K562 (cell line): ENCODE results near the gene FAM120AOS. TPM values are rescaled to one million over a fixed set of nuclear protein-coding genes. Genes with fewer than 3 reads are reported as not detected.

ENCODE experiments used
- ATAC-seq: fragments of 200-7000 bp; cut with Tn5 transposase; 3 replicates; pipeline ENCODE4 v1.9.1; 2020; ENCODE audit warnings: moderate library complexity
- BruUV-seq: library from RNA; stranded (reverse); fragments of 400-500 nt; replicated peaks from 2 replicates; lab custom pipeline; 2021; lab: Mats Ljungman, UMichigan
- CTCF ChIA-PET: fragments of 300-600 bp; formaldehyde crosslinking; extraction: SDS; loops from one replicate; lab custom pipeline; 2021; ENCODE audit warnings: low intra/inter-chr PET ratio; lab: Yijun Ruan, JAX
- POLR2A ChIA-PET: fragments of 300-600, 350-650 bp; sonication (Branson Sonifier 250); formaldehyde crosslinking; extraction: SDS; loops from one replicate; lab custom pipeline; 2021; ENCODE audit warnings: antibody characterized with exemption, inconsistent platforms; lab: Yijun Ruan, JAX
- DNase-seq, 4 experiments: peaks; one replicate each; pipeline versions ENCODE4 v3.0.0 to v3.0.0-alpha.2; 2011 to 2018; ENCODE audit warnings: low spot score in 3 of 4, mixed read lengths in 3 of 4; ENCODE audit errors: extremely low read depth in 1 of 4
- FAIRE-seq: peaks from 2 replicates; lab custom pipeline; 2011; peaks lifted over from hg19 to GRCh38; lab: Jason Lieb, UNC
- H2AFZ ChIP-seq: 2 replicates; pipeline ENCODE4 v1.6.0; 2011; ENCODE audit warnings: low read depth, low read length, control low read depth, inconsistent platforms
- H3K27ac ChIP-seq: fragments of 200-600 bp; 3 replicates; pipeline ENCODE4 v1.8.0; 2011; ENCODE audit warnings: low read depth, mild to moderate bottlenecking, control low read depth, inconsistent platforms, low read length, moderate library complexity, mixed read lengths; ENCODE audit errors: extremely low read depth
- H3K27me3 ChIP-seq, 2 experiments: fragments of 300-600 bp in 1 of 2; 2 replicates in 1 of 2; 3 replicates in 1 of 2; pipeline versions ENCODE4 v1.6.0 to v1.8.0; 2011; ENCODE audit warnings: inconsistent platforms in 2 of 2, low read length in 2 of 2, mild to moderate bottlenecking in 1 of 2, mixed read lengths in 1 of 2, moderate library complexity in 1 of 2; ENCODE audit not compliant: control insufficient read depth in 2 of 2, insufficient read depth in 2 of 2
- H3K36me3 ChIP-seq: fragments of 300-600 bp; 3 replicates; pipeline ENCODE4 v1.8.0; 2011; ENCODE audit warnings: mild to moderate bottlenecking, low read length, inconsistent platforms; ENCODE audit not compliant: control insufficient read depth, insufficient read depth
- H3K4me1 ChIP-seq, 2 experiments: fragments of 200-600 bp in 1 of 2; replicated peaks in 1 of 2; 2 replicates in 1 of 2; 3 replicates in 1 of 2; pipeline versions ENCODE4 v1.5.1 to v1.8.0; 2011; ENCODE audit warnings: inconsistent platforms in 2 of 2, low read length in 2 of 2, mild to moderate bottlenecking in 1 of 2, mixed read lengths in 1 of 2, moderate library complexity in 1 of 2; ENCODE audit not compliant: control insufficient read depth in 2 of 2, insufficient read depth in 2 of 2
- H3K4me2 ChIP-seq: 2 replicates; pipeline ENCODE4 v1.6.1; 2011; ENCODE audit warnings: low read length, control low read depth, inconsistent platforms, mixed read lengths; ENCODE audit not compliant: insufficient read depth
- H3K4me3 ChIP-seq: fragments of 200-600 bp; sonication (generic), shearing (Covaris generic); 2 replicates; pipeline ENCODE4 v1.5.1; 2016; ENCODE audit warnings: control low read depth, inconsistent platforms
- H3K79me2 ChIP-seq: fragments of 200-600 bp; 3 replicates; pipeline ENCODE4 v1.8.0; 2011; ENCODE audit warnings: low read length, inconsistent platforms; ENCODE audit not compliant: control insufficient read depth, insufficient read depth
- H3K9ac ChIP-seq, 2 experiments: 2 replicates each; pipeline versions ENCODE4 v1.6.0 to v1.6.1; 2011; ENCODE audit warnings: low read depth in 2 of 2, low read length in 2 of 2, control low read depth in 1 of 2, inconsistent platforms in 1 of 2, mild to moderate bottlenecking in 1 of 2, mixed read lengths in 1 of 2; ENCODE audit not compliant: insufficient read depth in 1 of 2
- H3K9me1 ChIP-seq: one replicate; pipeline ENCODE4 v1.6.0; 2011; ENCODE audit warnings: inconsistent platforms, mild to moderate bottlenecking, low read length, moderate library complexity; ENCODE audit not compliant: control insufficient read depth, insufficient read depth
- H3K9me3 ChIP-seq: replicated peaks from 2 replicates; pipeline ENCODE4 v1.5.1; 2011; ENCODE audit warnings: low read depth, low read length, inconsistent platforms; ENCODE audit not compliant: control insufficient read depth, insufficient read depth
- H4K20me1 ChIP-seq: replicated peaks from 2 replicates; pipeline ENCODE4 v1.6.1; 2011; ENCODE audit warnings: low read length, inconsistent platforms, mixed read lengths; ENCODE audit not compliant: control insufficient read depth, insufficient read depth
- ATF7 ChIP-seq: fragments of 450-650 bp; IDR thresholded peaks from 2 replicates; pipeline ENCODE4 v1.7.1; 2014; ENCODE audit warnings: mild to moderate bottlenecking, moderate library complexity
- C11orf30 ChIP-seq: fragments of 450-650 bp; IDR thresholded peaks from 2 replicates; pipeline ENCODE4 v1.6.1; 2016; ENCODE audit warnings: low read depth, mild to moderate bottlenecking
- CEBPB ChIP-seq: fragments of 450-650 bp; IDR thresholded peaks from 2 replicates; pipeline ENCODE4 v1.6.1; 2016; ENCODE audit warnings: missing genetic modification characterization, missing compliant biosample characterization
- FOXP1 ChIP-seq: sonication (generic); formaldehyde crosslinking; IDR thresholded peaks from 2 replicates; pipeline ENCODE4 v1.8.0; 2022; ENCODE audit warnings: mild to moderate bottlenecking, missing genetic modification reagents
- GABPA ChIP-seq: fragments of 200-800 bp; sonication (Bioruptor generic); conservative IDR thresholded peaks from 2 replicates; pipeline ENCODE4 v1.6.1; 2016; ENCODE audit warnings: low read depth, missing genetic modification characterization, missing compliant biosample characterization
- HNRNPLL ChIP-seq: fragments of 200-400 bp; formaldehyde crosslinking; IDR thresholded peaks from 2 replicates; pipeline ENCODE4 v1.6.1; 2017; ENCODE audit warnings: low read length, low read depth, mild to moderate bottlenecking; ENCODE audit not compliant: poor library complexity, severe bottlenecking
- JUNB ChIP-seq: fragments of 450-650 bp; formaldehyde crosslinking; conservative IDR thresholded peaks from 2 replicates; pipeline ENCODE4 v1.4.0; 2020; ENCODE audit warnings: mild to moderate bottlenecking
- MAFF ChIP-seq: IDR thresholded peaks from 2 replicates; pipeline ENCODE4 v1.6.1; 2012; ENCODE audit warnings: low read length, improper control_type of control experiment
- MAFG ChIP-seq: fragments of 450-650 bp; conservative IDR thresholded peaks from 2 replicates; pipeline ENCODE4 v1.6.1; 2016; ENCODE audit warnings: missing genetic modification characterization, missing compliant biosample characterization
- MAFK ChIP-seq: IDR thresholded peaks from 2 replicates; pipeline ENCODE4 v1.6.1; 2011; ENCODE audit warnings: low read length, improper control_type of control experiment
- MTF1 ChIP-seq: fragments of 250-450 bp; sonication (Bioruptor Pico); IDR thresholded peaks from 2 replicates; pipeline ENCODE4 v1.9.0; 2021; ENCODE audit warnings: moderate library complexity, mild to moderate bottlenecking, inconsistent platforms, borderline replicate concordance
- NFE2L1 ChIP-seq: fragments of 450-650 bp; IDR thresholded peaks from 2 replicates; pipeline ENCODE4 v1.6.1; 2016; ENCODE audit warnings: missing genetic modification characterization, low read depth, mild to moderate bottlenecking, missing compliant biosample characterization, moderate library complexity, borderline replicate concordance
- NR2C1 ChIP-seq, 2 experiments: fragments of 450-650 bp; IDR thresholded peaks; 2 replicates each; pipeline ENCODE4 v1.6.1; 2017; ENCODE audit warnings: mild to moderate bottlenecking in 2 of 2, antibody characterized with exemption in 1 of 2, inconsistent platforms in 1 of 2, missing compliant biosample characterization in 1 of 2, missing genetic modification characterization in 1 of 2
- SMARCB1 ChIP-seq: IDR thresholded peaks from 2 replicates; pipeline ENCODE4 v1.6.1; 2011; ENCODE audit warnings: improper control_type of control experiment, low read depth; ENCODE audit not compliant: insufficient read length
- SNRNP70 ChIP-seq: fragments of 200-400 bp; formaldehyde crosslinking; optimal IDR thresholded peaks from 2 replicates; pipeline ENCODE3; 2017; ENCODE audit warnings: low read depth, low read length
- ZFX ChIP-seq: sonication (generic); formaldehyde crosslinking; IDR thresholded peaks from 2 replicates; pipeline ENCODE4 v1.8.0; 2022; ENCODE audit warnings: mild to moderate bottlenecking, missing genetic modification reagents, moderate library complexity
- ZNF316 ChIP-seq: fragments of 450-650 bp; IDR thresholded peaks from 2 replicates; pipeline ENCODE4 v1.6.1; 2016
- ZNF695 ChIP-seq: fragments of 450-650 bp; formaldehyde crosslinking; IDR thresholded peaks from 2 replicates; pipeline ENCODE4 v1.4.0; 2020; ENCODE audit warnings: mild to moderate bottlenecking, moderate library complexity
- WGBS: fragments of 100-300 bp; shearing (Covaris generic); methylation state at CpG from one replicate; pipeline ENCODE4 v1.1.6; 2016; ENCODE audit warnings: low coverage, mixed read lengths; ENCODE audit not compliant: insufficient coverage; ENCODE audit errors: missing lambda C conversion rate; 5-methylcytosine and 5-hydroxymethylcytosine counted together
- in situ Hi-C: fragments of 300-500 bp; cut with MboI; formaldehyde crosslinking; loops from 4 replicates; pipeline ENCODE4 v1.15.0; 2018; ENCODE audit warnings: inconsistent platforms, mixed read lengths
- intact Hi-C: fragments of 100-400 bp; cut with micrococcal nuclease; formaldehyde crosslinking; loops from 2 replicates; pipeline ENCODE4 v1.14.2; 2022
- polyA plus RNA-seq, 8 experiments: library from polyadenylated mRNA; depleted of rRNA in 4 of 8; stranded (reverse) in 5 of 8; unstranded in 3 of 8; fragments of >200 nt; fragmentation: Nextera tagmentation in 2 of 8; fragmentation: Illumina TruSeq in 1 of 8; extraction: Ambion mirVana in 2 of 8; extraction: Trizol in 1 of 8; gene quantifications; 2 replicates each; pipeline versions ENCODE4 v1.2.1 to v1.2.3, GENCODE V29; 2011 to 2014; ENCODE audit warnings: inconsistent platforms in 1 of 8, missing spikeins in 1 of 8
- total RNA-seq, 7 experiments: library from RNA; depleted of rRNA in 6 of 7; stranded (reverse); fragments of >200 nt in 6 of 7; fragmentation: Illumina TruSeq in 2 of 7; extraction: Trizol in 2 of 7; gene quantifications; 2 replicates each; pipeline versions ENCODE4 v1.2.1 to v1.2.3, GENCODE V29; 2011 to 2021; ENCODE audit warnings: low replicate concordance in 1 of 7

Gene FAM120AOS
- total and polyA plus RNA-seq, 9 of the 15 experiments (the other 6 are each of a cell fraction or from before 2014, with no cell fraction given) = 18.8 to 53.4 (median 41.4) TPM

DNA sequence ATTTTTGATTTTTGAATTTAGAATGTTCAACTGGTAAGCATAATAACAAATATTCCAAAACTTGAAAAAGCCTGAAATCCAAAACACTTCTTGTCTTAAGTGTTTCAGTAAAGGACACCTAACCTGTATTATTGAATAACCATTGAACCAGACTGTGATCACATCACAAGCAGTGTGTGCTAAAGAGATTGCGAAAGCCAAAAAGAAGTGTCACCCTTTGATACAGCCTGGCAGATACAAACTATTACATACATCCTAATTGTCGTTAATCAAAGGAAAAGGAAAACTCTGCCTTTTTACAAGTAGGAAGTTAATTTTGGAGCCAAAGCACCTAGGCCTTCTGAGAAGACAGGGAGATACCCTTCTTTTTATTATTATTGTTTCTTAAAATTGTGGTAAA is 8.4 kb upstream of the FAM120AOS start:
- ChIA-PET POLR2A (no interaction called here), CTCF (no interaction called here)
- no peak overlapping the region for H3K9ac ChIP-seq
- H3K4me2 ChIP-seq = no peak overlapping the region
- FAIRE-seq (no peak), DNase-seq (no peak), ATAC-seq (no peak)
- H3K27me3 ChIP-seq = no peaks in the 10 kb centered on the region
- H3K36me3 ChIP-seq = peaks cover 40% of the 10 kb centered on the region; the same call in 2 of the 3 replicates
- 88% methylated on average over 2 of the region's 2 CpGs for WGBS
- H3K27ac ChIP-seq = no peak overlapping the region
- in situ Hi-C loops = no loop called here
- peaks cover 19% of the 10 kb centered on the region for H4K20me1 ChIP-seq
- peaks cover 100% of the 10 kb centered on the region for H3K79me2 ChIP-seq
- no peak overlapping the region for H2AFZ ChIP-seq
- intact Hi-C loops = no loop called here
- TF ChIP-seq ZFX (CRISPR knock-in tag) = no peak
- peak; percentile 75 for TF ChIP-seq CEBPB (tag)
- TF ChIP-seq NR2C1 (IDR thresholded peaks at IDR 0.05) = no peak
- no peak for TF ChIP-seq NR2C1 (tag; IDR thresholded peaks at IDR 0.05)
- H3K4me3 ChIP-seq = no peak overlapping the region
- H3K9me1 ChIP-seq = no peaks in the 10 kb centered on the region
- no TSS peak for BruUV-seq
- H3K9me3 ChIP-seq = no peaks in the 10 kb centered on the region
- H3K4me1 ChIP-seq = peaks cover 0 to 32% of the 10 kb centered on the region in 2 experiments; a peak in 4 of 5 replicates

DNA sequence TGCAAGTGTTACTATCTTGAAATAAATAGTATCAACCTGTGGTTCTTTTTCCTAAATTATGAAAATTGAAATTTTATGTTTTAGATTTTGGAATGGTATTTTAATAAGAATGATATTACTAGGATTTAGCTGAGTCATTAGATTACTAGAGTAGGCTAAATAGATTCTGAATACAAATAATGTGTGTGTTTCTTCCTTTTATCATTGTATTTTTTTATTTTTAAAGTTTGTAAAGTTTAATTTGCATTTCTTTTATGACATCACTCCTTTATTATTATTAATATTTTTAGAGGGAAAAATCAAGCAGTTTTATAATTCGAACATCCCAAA is 8.0 kb upstream of the FAM120AOS start:
- CTCF ChIA-PET = no interaction called here
- FAIRE-seq (no peak), DNase-seq (no peak), ATAC-seq (no peak)
- Histone ChIP-seq H3K36me3 (peaks cover 41% of the 10 kb centered on the region; the same call in 2 of the 3 replicates), H3K9me1 (no peaks in the 10 kb centered on the region), H2AFZ (no peak overlapping the region), H3K27ac (no peak overlapping the region), H3K9me3 (no peaks in the 10 kb centered on the region), H4K20me1 (peaks cover 15% of the 10 kb centered on the region), H3K4me2 (no peak overlapping the region), H3K79me2 (peaks cover 100% of the 10 kb centered on the region), H3K4me3 (no peak overlapping the region), H3K4me1 (peaks cover 0 to 28% of the 10 kb centered on the region in 2 experiments; a peak in 4 of 5 replicates), H3K27me3 (no peaks in the 10 kb centered on the region), H3K9ac (no peak overlapping the region)
- intact Hi-C loops = no loop called here
- POLR2A ChIA-PET = no interaction called here
- BruUV-seq = no TSS peak
- WGBS = 100% methylated on average over 1 of the region's 1 CpG
- in situ Hi-C loops = no loop called here
- TF ChIP-seq GABPA (tag) = no peak
- peak; percentile 20; the same call in 1 of the 2 replicates for TF ChIP-seq NFE2L1 (tag)
- peak; percentile 87 for TF ChIP-seq C11orf30
- no peak for TF ChIP-seq SMARCB1
- TF ChIP-seq JUNB (CRISPR knock-in tag) = no peak
- TF ChIP-seq MAFK = peak; percentile 60; the same call in 1 of the 2 replicates
- no peak for TF ChIP-seq SNRNP70
- no peak for TF ChIP-seq FOXP1 (CRISPR knock-in tag)
- TF ChIP-seq ZNF695 = no peak
- TF ChIP-seq ATF7 = no peak
- TF ChIP-seq ZNF316 = peak; percentile 94
- TF ChIP-seq MAFF = peak; percentile 52; the same call in 1 of the 2 replicates
- no peak for TF ChIP-seq MTF1 (CRISPR knock-in tag)
- TF ChIP-seq HNRNPLL = no peak
- peak; percentile 77 for TF ChIP-seq MAFG (tag)
